Measurements from ENCODE around the gene FXR2. TPM values are rescaled to one million over a fixed set of nuclear protein-coding genes. Genes with fewer than 3 reads are reported as not detected.
"Not testable (repeated sequence)": the region's sequence is repeated elsewhere in the genome, so short reads cannot be mapped to it uniquely, and the experiment has no call there.

FXR2 gene
- total and polyA plus RNA-seq, 2 experiments from 2014 or later, result 65.0 to 65.5 TPM

DNA sequence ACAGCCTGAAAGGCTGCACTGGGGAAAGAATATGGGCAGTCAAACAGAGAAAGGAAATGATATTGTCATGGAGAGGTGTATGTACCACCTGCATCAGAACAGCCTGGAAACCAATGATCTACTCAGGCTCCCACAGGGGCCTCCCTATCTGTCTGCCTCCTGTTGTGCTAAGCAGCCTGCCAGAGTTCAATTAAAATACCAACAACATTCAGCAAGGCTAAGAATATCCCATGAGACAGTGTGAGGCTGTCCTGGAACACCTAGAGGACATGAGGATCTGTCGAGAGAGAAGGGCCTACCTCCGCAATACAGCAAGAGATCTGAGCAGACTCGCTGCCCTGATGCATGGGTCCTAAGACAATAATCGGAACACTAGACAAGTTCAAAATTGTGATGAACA, 8.4 kb downstream of the FXR2 start:
- DNase-seq (ENCODE audit: low read depth in 1 of 2, low spot score in 1 of 2), result peak in 1 of 2 donors; percentile 65
- peaks cover 16% of the 10 kb centered on the region for H3K36me3 ChIP-seq
- TF ChIP-seq, protein P1, sequence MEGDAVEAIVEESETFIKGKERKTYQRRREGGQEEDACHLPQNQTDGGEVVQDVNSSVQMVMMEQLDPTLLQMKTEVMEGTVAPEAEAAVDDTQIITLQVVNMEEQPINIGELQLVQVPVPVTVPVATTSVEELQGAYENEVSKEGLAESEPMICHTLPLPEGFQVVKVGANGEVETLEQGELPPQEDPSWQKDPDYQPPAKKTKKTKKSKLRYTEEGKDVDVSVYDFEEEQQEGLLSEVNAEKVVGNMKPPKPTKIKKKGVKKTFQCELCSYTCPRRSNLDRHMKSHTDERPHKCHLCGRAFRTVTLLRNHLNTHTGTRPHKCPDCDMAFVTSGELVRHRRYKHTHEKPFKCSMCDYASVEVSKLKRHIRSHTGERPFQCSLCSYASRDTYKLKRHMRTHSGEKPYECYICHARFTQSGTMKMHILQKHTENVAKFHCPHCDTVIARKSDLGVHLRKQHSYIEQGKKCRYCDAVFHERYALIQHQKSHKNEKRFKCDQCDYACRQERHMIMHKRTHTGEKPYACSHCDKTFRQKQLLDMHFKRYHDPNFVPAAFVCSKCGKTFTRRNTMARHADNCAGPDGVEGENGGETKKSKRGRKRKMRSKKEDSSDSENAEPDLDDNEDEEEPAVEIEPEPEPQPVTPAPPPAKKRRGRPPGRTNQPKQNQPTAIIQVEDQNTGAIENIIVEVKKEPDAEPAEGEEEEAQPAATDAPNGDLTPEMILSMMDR (IDR thresholded peaks at IDR 0.05; ENCODE audit: low read depth, low read length), result no peak
- H3K4me3 ChIP-seq, result no peak overlapping the region
- peak overlapping the region; percentile 77 for H3K27ac ChIP-seq
- peaks cover 11% of the 10 kb centered on the region for H3K4me1 ChIP-seq (ENCODE audit: low read depth)
- H3K27me3 ChIP-seq, result no peaks in the 10 kb centered on the region
- no peaks in the 10 kb centered on the region for H3K9me3 ChIP-seq (ENCODE audit: low read depth)

DNA sequence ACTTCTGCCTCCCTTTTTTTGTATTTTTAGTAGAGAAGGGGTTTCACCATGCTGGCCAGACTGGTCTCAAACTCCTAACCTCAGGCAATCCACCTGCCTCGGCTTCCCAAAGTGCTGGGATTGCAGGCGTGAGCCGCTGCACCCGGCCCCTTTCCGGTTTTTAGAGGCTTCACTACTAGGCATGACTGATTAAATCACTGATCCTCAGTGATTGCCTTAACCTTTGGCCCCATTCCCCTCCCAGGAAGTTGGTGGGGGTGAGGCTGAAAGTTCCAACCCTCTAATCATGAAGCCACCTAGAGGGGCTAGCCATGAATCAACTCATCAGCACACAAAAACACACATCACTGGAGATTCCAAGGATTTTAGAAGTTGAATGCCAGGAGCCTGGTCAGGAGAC, 17.1 kb downstream of the FXR2 start:
- peaks cover 69% of the 10 kb centered on the region for H3K36me3 ChIP-seq
- not testable (repeated sequence) for H3K4me3 ChIP-seq; H3K4me1 ChIP-seq (ENCODE audit: low read depth); H3K27me3 ChIP-seq; H3K27ac ChIP-seq; DNase-seq (ENCODE audit: low read depth in 1 of 2, low spot score in 1 of 2); H3K9me3 ChIP-seq (ENCODE audit: low read depth)

DNA sequence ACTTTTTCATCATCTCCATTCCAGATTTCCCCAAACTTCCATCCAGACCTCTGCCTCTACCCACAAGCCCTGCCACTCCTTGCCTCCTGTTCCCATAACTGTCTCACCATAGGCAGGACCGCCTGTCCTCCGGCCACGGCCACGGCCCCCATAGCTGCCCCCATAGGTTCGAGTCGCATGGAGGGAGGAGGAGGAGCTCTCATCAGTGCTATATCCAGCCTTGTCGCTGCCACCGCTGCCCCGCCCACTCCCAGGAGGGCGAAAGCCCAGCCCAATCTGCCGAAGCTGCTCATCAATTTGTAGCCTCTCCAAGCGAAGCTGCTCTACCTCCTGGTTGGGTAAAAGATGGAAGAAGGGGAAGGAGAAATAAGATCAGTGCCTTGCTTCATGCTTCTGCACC, 21.4 kb downstream of the FXR2 start:
- DNase-seq (ENCODE audit: low read depth in 1 of 2, low spot score in 1 of 2), result no peak
- no peak overlapping the region for H3K27ac ChIP-seq
- peaks cover 51% of the 10 kb centered on the region for H3K36me3 ChIP-seq

DNA sequence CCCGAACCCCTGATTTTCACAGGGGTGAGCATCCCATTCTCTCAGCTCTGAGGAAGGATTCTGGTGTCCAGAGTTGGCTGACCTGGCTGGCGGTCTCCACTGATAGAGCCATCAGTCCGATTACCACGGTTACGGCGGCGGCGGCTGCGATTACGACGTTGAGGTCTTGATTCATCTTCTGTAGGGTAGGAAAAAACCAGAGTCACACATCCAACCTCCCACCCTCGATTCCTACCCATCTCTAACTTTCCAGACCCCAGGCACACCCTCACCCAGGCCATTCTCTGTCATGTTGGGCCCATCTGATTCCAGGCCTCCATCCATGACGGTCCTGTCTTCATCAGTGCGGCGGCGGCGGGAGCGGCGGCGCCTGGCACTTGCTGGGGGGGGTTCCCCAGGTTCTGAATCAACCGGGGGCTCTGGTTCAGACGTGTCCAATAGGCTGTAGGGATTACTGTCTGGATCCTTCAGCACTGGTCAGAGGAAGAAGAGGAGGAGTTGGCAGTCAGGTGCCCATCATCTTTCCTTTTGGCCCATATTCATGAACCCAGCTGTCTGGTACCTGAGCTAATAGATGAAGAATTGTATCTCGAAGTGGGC, 22.2 kb downstream of the FXR2 start:
- TF ChIP-seq, protein P1 (IDR thresholded peaks at IDR 0.05; ENCODE audit: low read depth, low read length), result no peak
- H3K4me1 ChIP-seq (ENCODE audit: low read depth), result no peaks in the 10 kb centered on the region
- H3K4me3 ChIP-seq, result no peak overlapping the region
- DNase-seq (ENCODE audit: low read depth in 1 of 2, low spot score in 1 of 2), result no peak
- no peak overlapping the region for H3K27ac ChIP-seq
- H3K9me3 ChIP-seq (ENCODE audit: low read depth), result no peaks in the 10 kb centered on the region
- no peaks in the 10 kb centered on the region for H3K27me3 ChIP-seq
- peaks cover 51% of the 10 kb centered on the region for H3K36me3 ChIP-seq

More for the DNA sequence above, 21.4 kb downstream of the FXR2 start:
- TF ChIP-seq, protein P1 (IDR thresholded peaks at IDR 0.05; ENCODE audit: low read depth, low read length), result no peak
- H3K27me3 ChIP-seq, result no peaks in the 10 kb centered on the region
- no peaks in the 10 kb centered on the region for H3K9me3 ChIP-seq (ENCODE audit: low read depth)
- H3K4me1 ChIP-seq (ENCODE audit: low read depth), result no peaks in the 10 kb centered on the region
- no peak overlapping the region for H3K4me3 ChIP-seq

DNA sequence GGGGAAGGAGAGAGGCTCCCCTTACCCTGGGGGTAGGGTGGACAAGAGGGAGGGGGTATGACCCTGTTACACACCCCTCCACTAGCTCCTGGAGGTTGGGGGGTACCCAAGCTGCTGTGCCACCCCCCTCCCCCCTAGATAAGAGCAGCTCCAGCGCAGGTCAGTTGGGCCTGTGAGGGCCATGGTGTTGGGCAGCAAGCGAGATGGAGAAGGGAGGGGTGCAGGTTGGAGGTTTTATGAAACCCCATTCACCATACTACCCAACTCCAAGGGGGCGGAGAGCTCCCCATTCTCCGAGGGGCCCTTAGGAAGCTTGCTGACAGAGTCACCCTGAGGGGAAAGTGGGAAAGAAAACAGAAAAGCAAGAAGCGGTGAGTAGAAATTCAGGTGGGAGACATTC, 23.1 kb downstream of the FXR2 start:
- Histone ChIP-seq H3K36me3 (peaks cover 45% of the 10 kb centered on the region), H3K4me3 (no peak overlapping the region), H3K27me3 (no peaks in the 10 kb centered on the region), H3K27ac (peak overlapping the region; percentile 57), H3K4me1 (ENCODE audit: low read depth) (no peaks in the 10 kb centered on the region), H3K9me3 (ENCODE audit: low read depth) (no peaks in the 10 kb centered on the region)
- TF ChIP-seq, protein P1 (IDR thresholded peaks at IDR 0.05; ENCODE audit: low read depth, low read length), result no peak
- no peak for DNase-seq (ENCODE audit: low read depth in 1 of 2, low spot score in 1 of 2)

DNA sequence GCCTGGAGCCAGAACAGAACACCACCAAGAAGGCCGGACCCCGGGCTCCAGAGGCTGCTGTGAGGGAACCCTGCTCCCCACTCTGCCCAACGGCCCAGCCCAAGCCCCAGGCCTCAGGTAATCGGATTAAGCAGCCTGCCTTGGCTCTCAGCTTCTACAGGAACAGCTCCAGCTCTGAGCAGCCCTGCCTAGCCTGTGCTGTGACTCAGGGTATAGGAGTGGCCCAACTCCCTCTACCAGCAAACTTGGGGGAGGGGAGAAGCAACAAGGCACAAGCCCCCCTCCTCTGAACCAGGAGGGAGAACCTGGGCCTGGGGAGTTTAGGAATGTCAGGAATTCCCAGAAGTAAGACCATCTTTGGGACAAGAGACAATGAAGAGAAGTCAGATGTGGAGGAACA, 24.0 kb downstream of the FXR2 start:
- Histone ChIP-seq H3K27me3 (no peaks in the 10 kb centered on the region), H3K27ac (peak overlapping the region; percentile 57), H3K9me3 (ENCODE audit: low read depth) (no peaks in the 10 kb centered on the region), H3K4me1 (ENCODE audit: low read depth) (no peaks in the 10 kb centered on the region), H3K36me3 (peaks cover 37% of the 10 kb centered on the region), H3K4me3 (no peak overlapping the region)
- TF ChIP-seq, protein P1 (IDR thresholded peaks at IDR 0.05; ENCODE audit: low read depth, low read length), result no peak
- DNase-seq (ENCODE audit: low read depth in 1 of 2, low spot score in 1 of 2), result no peak

Measured in cardiac muscle cell (in vitro differentiated cells and primary cell).